Small intestine (tissue), 7 donors: ENCODE measurements around the gene TLCD1. TPM values are rescaled to one million over a fixed set of nuclear protein-coding genes. Genes with fewer than 3 reads are reported as not detected.

ENCODE experiments used
- DNase-seq, 2 donors: peaks; one replicate each; pipeline versions ENCODE4 v3.0.0 to v3.0.0-alpha.2; 2013
- FAIRE-seq: peaks from 2 replicates; lab custom pipeline; 2012; peaks lifted over from hg19 to GRCh38; lab: Jason Lieb, UNC
- H3K27ac ChIP-seq, 3 donors: one replicate each; pipeline ENCODE4 v1.5.1; 2013; ENCODE audit warnings: low read length in 2 of 3, mild to moderate bottlenecking in 2 of 3, control low read depth in 1 of 3, inconsistent platforms in 1 of 3, low read depth in 1 of 3, moderate library complexity in 1 of 3
- H3K27me3 ChIP-seq, 3 donors: one replicate each; pipeline ENCODE4 v1.6.1; 2013; ENCODE audit warnings: low read length in 3 of 3, inconsistent platforms in 1 of 3; ENCODE audit not compliant: control insufficient read depth in 3 of 3, insufficient read depth in 3 of 3
- H3K36me3 ChIP-seq, 3 donors: one replicate each; pipeline ENCODE4 v1.6.1; 2013; ENCODE audit warnings: low read length in 3 of 3, inconsistent platforms in 1 of 3, low read depth in 1 of 3, mild to moderate bottlenecking in 1 of 3, moderate library complexity in 1 of 3; ENCODE audit not compliant: control insufficient read depth in 3 of 3, insufficient read depth in 2 of 3
- H3K4me1 ChIP-seq, 3 donors: one replicate each; pipeline ENCODE4 v1.6.1; 2013; ENCODE audit warnings: low read length in 2 of 3, inconsistent platforms in 1 of 3, low read depth in 1 of 3, mild to moderate bottlenecking in 1 of 3, moderate library complexity in 1 of 3; ENCODE audit not compliant: control insufficient read depth in 3 of 3, insufficient read depth in 2 of 3
- H3K4me3 ChIP-seq, 3 donors: one replicate each; pipeline ENCODE4 v1.5.1; 2013; ENCODE audit warnings: low read length in 3 of 3, control low read depth in 1 of 3, inconsistent platforms in 1 of 3, low read depth in 1 of 3, mild to moderate bottlenecking in 1 of 3, moderate library complexity in 1 of 3
- H3K9me3 ChIP-seq, 2 donors: one replicate each; pipeline ENCODE4 v1.6.1; 2013; ENCODE audit warnings: low read depth in 1 of 2, low read length in 1 of 2; ENCODE audit not compliant: control insufficient read depth in 2 of 2, insufficient read depth in 1 of 2
- WGBS, 3 donors: extraction: QIAGEN DNeasy Blood & Tissue Kit; methylation state at CpG; one replicate each; pipeline ENCODE4 v1.1.7; 2013; 5-methylcytosine and 5-hydroxymethylcytosine counted together
- polyA plus RNA-seq, 4 donors: library from polyadenylated mRNA; stranded (reverse) in 3 of 4; unstranded in 1 of 4; fragments of 200-250 nt in 3 of 4; fragments of 120-200 nt in 1 of 4; gene quantifications; one replicate each; pipeline versions ENCODE4 v1.2.1 to v1.2.3, GENCODE V29; 2013
- donor health status: healthy with polysubstance abuse.
- donor health status: control.
- donor health status: control.
- donor health status: Bipolar disorder and iron deficiency.
- donor health status: healthy.

TLCD1 gene
- polyA plus RNA-seq, 4 donors: 10.7 to 21.3 (median 11.6) TPM

DNA sequence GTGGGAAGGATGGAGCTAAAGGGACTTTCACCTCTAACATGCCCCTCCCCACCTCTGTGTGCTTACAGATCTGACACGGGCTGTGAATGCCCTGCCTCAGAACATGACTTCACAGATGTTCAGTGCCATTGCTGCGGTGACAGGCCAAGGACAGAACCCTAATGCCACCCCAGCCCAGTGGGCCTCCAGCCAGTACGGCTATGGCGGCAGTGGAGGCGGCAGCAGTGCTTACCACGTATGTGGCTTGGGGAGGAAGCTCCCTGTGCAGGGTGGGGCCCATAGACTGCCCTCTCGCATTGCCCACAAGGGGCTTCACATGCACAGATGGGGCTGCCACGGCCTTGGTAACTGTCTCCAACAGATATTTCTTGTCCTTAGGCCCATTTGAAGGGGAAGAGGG is 25.8 kb downstream of the TLCD1 start:
- peaks cover 29 to 98% (median 43%) of the 10 kb centered on the region in 3 donors for H3K36me3 ChIP-seq
- 35 to 74% (median 58%) methylated on average over 8 of the region's 8 CpGs for WGBS, 3 donors
- no peak for FAIRE-seq

DNA sequence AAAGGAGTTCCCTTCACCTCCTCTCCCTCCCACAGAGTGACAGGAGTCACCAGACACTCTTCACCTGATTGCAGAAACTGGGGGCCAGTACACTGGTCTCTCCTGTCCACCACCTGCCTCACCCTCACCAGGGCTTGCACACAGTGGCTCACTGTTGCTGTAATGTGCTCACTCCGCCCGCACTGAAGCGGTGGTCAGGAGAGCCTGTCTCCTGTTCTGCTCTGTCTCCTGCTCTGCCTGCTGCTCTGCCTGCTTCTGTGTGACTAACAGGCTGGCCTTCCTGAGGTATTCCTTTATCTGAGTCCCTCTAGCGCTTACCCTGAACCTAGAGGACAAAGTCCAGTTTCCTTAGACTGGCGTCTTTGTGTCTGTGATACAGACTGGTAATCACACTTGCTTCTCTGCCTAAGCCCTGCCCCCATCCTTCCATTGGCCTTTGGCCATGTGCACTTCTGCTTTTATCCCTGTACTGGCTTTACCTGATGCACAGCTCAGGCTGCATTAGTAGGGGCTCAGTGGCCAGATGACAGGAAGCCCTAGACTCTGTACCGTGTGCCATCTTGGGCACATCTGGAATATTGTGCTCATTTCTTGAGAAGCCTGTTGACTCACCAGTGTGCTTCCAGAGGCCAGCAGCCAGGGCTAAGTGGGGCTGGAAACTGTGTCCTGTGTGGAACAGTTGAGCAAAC is 27.6 kb downstream of the TLCD1 start:
- WGBS, 3 donors: 11 to 66% (median 52%) methylated on average over 6 of the region's 6 CpGs
- peaks cover 34 to 95% (median 46%) of the 10 kb centered on the region in 3 donors for H3K36me3 ChIP-seq
- no peaks in the 10 kb centered on the region for H3K9me3 ChIP-seq
- H3K4me3 ChIP-seq: no peak overlapping the region
- DNase-seq (peak; percentile 97 to 99), FAIRE-seq (no peak)
- peaks cover 0 to 42% (median 9%) of the 10 kb centered on the region in 3 donors for H3K4me1 ChIP-seq
- H3K27ac ChIP-seq: peak overlapping the region; percentile 84 to 87 (median 86)
- no peaks in the 10 kb centered on the region for H3K27me3 ChIP-seq

More for the DNA sequence above, 25.8 kb downstream of the TLCD1 start:
- Histone ChIP-seq H3K9me3 (no peaks in the 10 kb centered on the region), H3K4me3 (no peak overlapping the region), H3K4me1 (peaks cover 0 to 42% (median 9%) of the 10 kb centered on the region in 3 donors), H3K27me3 (no peaks in the 10 kb centered on the region), H3K27ac (peak overlapping the region in 1 of 3 donors; percentile 22)
- peak in 1 of 2 donors; percentile 72 for DNase-seq

DNA sequence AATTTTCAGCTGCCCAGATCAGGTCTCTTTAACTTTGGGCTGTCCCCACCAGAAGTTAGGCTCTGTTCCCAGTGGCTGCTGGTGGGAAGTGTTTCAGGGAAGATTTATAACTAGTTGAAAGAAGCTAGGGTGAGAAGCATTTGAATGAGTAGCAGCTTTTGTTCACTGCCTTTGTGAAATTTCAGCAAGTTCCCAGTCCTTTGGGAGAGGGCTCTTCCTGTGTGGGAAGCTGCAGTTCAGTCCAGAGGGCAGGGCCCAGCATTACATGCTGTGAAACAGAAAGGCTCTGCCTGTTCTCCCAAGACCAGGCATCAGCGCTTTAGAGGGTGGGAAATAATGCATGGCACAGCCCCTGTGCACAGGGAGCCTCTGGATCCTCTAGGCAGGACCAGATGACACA is 32.2 kb downstream of the TLCD1 start:
- Histone ChIP-seq H3K27me3 (no peaks in the 10 kb centered on the region), H3K27ac (no peak overlapping the region), H3K36me3 (peaks cover 34 to 92% (median 36%) of the 10 kb centered on the region in 3 donors), H3K9me3 (no peaks in the 10 kb centered on the region), H3K4me1 (peaks cover 0 to 23% (median 2%) of the 10 kb centered on the region in 3 donors), H3K4me3 (no peak overlapping the region)
- 94 to 100% (median 95%) methylated on average over 1 of the region's 1 CpG for WGBS, 3 donors
- DNase-seq (no peak), FAIRE-seq (no peak)

DNA sequence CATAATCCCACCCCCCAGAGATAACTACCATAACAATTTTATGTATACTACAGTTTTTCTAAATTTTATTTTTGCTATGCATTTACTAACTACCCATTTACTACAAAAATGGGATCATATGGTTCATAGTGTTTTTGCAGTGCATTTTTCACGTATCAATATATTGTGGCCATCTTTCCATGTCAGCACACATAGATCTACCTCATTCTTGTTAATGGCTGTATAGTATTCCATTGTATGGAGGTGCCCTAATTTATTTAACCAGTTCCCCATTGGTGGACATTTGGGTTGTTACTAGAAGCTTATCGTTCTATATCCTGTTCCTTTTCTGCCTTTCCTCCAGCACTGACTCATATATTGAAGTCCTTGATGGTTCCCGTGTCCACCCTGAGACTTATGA is 37.0 kb downstream of the TLCD1 start:
- Histone ChIP-seq H3K4me3 (no peak overlapping the region), H3K27me3 (no peaks in the 10 kb centered on the region), H3K4me1 (no peaks in the 10 kb centered on the region), H3K36me3 (peaks cover 31 to 89% (median 48%) of the 10 kb centered on the region in 3 donors), H3K27ac (no peak overlapping the region), H3K9me3 (no peaks in the 10 kb centered on the region)
- FAIRE-seq: no peak
- DNase-seq: no peak
- 98 to 100% (median 99%) methylated on average over 3 of the region's 3 CpGs for WGBS, 3 donors

DNA sequence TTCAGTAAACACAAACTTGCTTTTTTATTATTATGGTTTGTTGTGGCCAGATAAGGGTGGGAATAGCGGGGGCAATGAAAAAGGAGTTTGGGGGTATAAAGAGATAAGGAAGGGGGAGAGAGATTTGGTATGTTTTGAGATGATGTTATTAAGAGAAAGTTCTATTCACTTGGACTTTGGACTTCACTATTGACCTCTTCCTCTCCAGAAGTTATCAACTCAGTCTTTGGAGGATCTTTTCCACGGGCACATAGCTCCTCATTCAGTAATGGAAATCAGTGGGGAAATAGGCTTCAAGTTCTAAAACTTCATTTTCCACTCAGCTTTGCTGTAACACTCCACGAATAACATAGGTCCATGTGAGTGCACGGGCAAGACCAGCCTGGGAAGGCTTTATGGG is 37.6 kb downstream of the TLCD1 start:
- Histone ChIP-seq H3K9me3 (no peaks in the 10 kb centered on the region), H3K27me3 (no peaks in the 10 kb centered on the region), H3K36me3 (peaks cover 31 to 89% (median 48%) of the 10 kb centered on the region in 3 donors), H3K4me3 (no peak overlapping the region), H3K27ac (no peak overlapping the region), H3K4me1 (no peaks in the 10 kb centered on the region)
- peak; percentile 34 to 55 for DNase-seq
- 57 to 85% (median 74%) methylated on average over 4 of the region's 4 CpGs for WGBS, 3 donors
- FAIRE-seq: no peak

DNA sequence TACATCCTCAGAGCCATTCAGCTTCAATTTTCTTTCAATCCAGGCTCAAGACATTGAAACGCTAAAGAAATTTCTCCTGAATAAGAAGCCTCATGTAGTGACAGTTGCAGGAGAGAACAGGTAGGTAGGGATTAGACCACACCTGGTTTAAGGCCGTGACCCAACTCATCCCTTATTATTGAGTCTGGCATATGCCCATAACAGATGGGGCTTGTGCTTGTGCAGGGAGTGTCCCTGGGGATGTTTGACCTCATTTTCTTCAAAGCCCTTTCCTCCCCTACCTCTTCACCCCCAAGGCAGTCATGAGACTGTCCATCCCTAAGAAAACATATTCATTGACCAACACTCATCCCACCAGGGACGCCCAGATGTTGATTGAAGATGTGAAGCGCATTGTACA is 39.7 kb downstream of the TLCD1 start:
- Histone ChIP-seq H3K4me1 (no peaks in the 10 kb centered on the region), H3K4me3 (no peak overlapping the region), H3K27me3 (no peaks in the 10 kb centered on the region), H3K9me3 (no peaks in the 10 kb centered on the region), H3K36me3 (peaks cover 48 to 89% (median 65%) of the 10 kb centered on the region in 3 donors), H3K27ac (no peak overlapping the region)
- FAIRE-seq: no peak
- no peak for DNase-seq
- WGBS, 3 donors: 90 to 93% (median 92%) methylated on average over 4 of the region's 4 CpGs

DNA sequence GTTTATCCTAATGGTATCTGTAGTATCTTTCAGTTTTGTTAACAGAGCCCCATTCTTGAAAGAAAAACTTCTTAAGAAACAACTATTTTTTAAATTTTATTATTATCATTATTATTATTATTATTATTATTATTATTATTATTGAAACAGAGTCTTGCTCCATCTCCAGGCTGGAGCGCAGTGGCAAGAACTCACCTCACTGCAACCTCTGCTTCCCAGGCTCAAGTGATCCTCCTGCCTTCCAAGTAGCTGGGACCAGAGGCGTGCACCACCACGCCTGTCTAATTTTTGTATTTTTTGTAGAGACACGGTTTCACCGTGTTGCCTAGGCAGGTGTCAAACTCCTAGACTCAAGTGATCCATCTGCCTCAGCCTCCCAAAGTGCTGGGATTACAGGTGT is 40.7 kb downstream of the TLCD1 start:
- H3K9me3 ChIP-seq: no peaks in the 10 kb centered on the region
- H3K4me3 ChIP-seq: no peak overlapping the region
- no peak overlapping the region for H3K27ac ChIP-seq
- H3K4me1 ChIP-seq: no peaks in the 10 kb centered on the region
- no peaks in the 10 kb centered on the region for H3K27me3 ChIP-seq
- WGBS, 3 donors: 83 to 94% (median 91%) methylated on average over 5 of the region's 5 CpGs
- FAIRE-seq: no peak
- DNase-seq: no peak
- H3K36me3 ChIP-seq: peaks cover 53 to 89% (median 63%) of the 10 kb centered on the region in 3 donors

DNA sequence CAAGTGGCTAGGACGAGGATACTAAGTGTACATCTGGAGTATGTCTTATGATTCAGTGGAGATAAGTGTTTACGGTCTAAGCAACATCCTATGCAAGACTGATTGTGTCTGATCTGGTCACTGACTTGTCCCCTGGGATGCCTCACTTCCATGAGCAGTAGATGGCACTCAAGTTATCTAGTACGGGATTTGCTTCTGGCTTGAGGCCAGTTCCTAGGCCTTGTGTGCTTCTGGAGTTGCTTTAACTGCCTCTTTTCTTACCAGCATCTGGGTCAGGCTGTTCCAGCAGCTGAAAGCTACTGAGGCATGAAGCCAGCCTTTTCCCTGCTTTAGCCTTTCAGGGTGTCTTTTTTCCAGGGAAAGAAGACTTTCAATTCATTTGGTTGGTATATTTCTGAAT is 41.1 kb downstream of the TLCD1 start:
- no peak overlapping the region for H3K4me3 ChIP-seq
- 40 to 46% (median 45%) methylated on average over 3 of the region's 3 CpGs for WGBS, 3 donors
- no peaks in the 10 kb centered on the region for H3K9me3 ChIP-seq
- peak; percentile 62 to 82 for DNase-seq
- FAIRE-seq: no peak
- peaks cover 49 to 89% (median 61%) of the 10 kb centered on the region in 3 donors for H3K36me3 ChIP-seq
- H3K27me3 ChIP-seq: no peaks in the 10 kb centered on the region
- H3K4me1 ChIP-seq: no peaks in the 10 kb centered on the region
- H3K27ac ChIP-seq: no peak overlapping the region
